COLO668 (cell line): ENCODE measurements around the gene RNF121.
A peak's percentile ranks its signal among the peaks of the same experiment; 100 is the strongest.

Experiments
- DNase-seq: peaks from one replicate; lab custom pipeline; 2025; ENCODE audit not compliant: unreplicated experiment; lab: John Stamatoyannopoulos, UW

The RNF121 gene

GRCh38 chr11:72030472-72031045, 101.7 kb downstream of the RNF121 start:
- no peak for DNase-seq

- DNase-seq = no peak
Observed at GRCh38 chr11:72036687-72037086, 107.8 kb downstream of the RNF121 start.

DNA sequence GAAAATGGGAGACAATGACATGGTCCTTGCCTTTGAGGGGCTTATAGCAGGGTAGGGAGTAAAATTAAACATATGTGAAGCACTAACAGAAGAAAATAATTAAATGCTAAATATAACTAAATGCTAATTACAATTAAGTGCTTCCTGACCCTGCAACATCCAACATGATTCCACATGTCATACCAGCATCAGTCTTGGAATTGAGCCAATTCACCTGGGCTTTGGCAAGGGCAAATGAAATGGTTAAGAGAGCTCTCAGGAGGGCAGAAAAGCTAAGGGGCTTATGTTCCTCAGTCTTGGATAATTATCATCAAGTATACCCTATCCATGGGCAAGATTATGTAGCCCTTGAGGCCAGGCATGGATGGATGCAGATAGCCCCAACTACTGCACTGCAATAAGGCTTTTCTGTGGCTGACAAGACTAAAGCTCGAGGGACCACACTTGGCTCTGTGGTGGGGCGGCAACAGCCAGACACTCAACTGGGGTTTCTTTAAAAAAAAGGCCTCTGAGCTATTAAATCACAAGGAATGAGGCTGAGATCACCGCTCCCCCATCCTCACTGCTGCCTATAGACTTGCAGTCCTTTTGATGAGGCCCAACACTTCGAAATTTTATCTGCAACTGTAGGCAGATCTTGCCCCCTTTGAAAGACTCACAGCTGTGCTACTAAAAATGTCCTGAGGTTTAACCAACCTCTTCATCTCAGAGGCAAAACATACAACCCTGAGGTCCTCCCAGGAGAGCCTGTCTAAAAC, 108.9 kb downstream of the RNF121 start:
- peak; percentile 0 for DNase-seq

- DNase-seq = no peak
Observed at GRCh38 chr11:72038491-72038890, 109.6 kb downstream of the RNF121 start.

GRCh38 chr11:72039031-72039855, 110.4 kb downstream of the RNF121 start:
- DNase-seq = no peak

DNA sequence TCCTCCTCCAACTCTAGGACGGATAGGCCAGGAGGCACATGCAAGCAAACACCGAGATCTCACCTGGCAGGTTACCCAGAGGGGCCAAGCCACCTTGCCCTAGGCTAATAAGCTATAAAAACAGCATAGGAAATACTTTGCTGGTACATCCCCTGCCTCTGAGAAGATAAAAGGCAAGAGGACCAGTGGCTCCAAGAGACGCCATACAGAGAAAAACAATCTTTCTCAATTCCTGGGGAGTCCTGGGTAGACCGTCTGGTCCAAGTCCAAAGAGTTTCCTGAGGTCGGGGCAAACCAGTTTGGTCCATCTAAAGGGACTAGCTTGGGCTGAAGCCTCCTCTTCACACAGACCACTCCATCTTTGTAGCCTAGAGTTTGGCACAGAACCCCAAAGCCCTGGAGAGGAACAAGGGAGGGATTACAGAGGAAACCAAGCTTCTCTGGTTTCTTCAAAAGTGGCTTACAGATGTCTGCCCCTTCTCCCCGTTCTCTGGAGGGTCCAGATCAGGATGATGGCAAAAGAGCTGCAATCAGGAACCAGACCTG, 111.1 kb downstream of the RNF121 start:
- DNase-seq = no peak

DNA sequence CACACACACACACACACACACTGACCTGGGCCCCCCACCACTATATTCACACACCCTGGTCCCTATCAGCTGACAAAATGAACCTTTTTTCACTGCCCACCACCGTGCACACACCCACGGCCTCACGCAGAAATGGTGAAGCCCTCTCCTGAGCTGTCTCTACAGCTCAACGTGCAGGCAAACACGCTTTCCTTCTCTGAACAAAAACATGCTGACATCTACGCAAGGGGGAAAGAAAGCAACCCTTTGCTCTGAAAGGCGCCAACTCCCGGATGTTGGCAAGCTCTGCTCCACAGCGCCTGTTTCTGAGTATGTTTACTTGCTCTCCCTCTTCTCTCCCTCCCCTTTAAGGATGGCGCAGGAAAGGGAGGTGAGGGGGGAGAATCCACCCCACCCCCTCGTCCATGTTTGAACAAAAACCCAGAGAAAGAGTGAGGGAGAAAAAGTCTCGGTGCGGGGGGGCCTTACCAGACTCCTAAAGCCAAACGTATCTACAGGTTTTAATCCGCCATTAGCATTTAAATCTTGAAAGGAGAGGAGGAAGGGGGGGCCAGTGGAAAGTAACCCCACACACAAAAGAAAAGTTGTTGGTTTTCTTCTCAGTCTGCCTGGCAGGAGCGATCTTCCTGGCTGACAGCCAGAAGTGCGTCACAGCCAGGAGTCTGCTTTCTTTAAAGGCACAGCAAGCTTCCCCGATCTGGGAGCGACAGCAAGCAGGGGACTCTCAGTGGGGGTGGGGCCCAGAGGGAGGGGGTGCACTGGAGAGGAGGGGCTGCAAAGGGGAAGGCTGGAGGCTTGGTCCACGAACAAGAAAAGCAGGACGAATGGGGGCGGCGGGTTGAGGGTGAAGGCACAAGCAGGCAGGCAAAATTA, 111.9 kb downstream of the RNF121 start:
- DNase-seq = peak; percentile 55

DNA sequence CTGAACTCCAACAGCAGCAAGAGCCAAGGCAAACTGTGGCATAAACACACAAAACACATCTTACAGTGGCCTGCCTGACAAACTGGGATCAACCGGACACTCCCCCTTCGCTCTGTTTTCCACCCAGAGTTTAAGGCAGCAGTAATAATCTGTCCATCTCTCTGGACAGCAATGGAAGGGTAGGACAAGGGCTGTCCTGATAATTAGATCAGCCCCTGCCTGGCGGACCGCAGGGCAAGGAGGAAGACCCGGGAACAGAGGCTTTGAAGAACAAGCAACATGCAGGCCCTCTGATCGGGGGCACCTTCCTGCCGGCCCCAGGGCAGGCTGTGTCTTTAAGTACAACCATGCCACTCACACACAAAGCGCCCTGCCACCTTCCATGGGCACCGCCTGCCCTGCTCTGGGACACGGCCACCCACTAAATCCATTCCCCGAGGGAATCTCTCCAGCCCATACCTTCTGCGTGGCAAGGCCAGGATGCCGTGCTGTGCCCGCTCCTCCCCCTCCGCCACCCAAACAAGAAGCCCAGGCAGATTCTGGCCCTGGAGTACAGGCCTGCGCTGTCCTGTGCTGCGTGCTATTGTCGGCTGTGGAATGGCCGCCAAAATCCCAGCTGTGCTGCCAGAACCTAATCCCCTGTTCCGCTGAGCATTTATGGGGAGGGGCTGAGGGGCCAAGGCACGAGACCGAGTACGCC, 112.7 kb downstream of the RNF121 start:
- peak; percentile 50 for DNase-seq

- no peak for DNase-seq
Observed at GRCh38 chr11:72042064-72042745, 113.4 kb downstream of the RNF121 start.

GRCh38 chr11:72045849-72046248, 117.0 kb downstream of the RNF121 start:
- no peak for DNase-seq
